ENCODE measurements around the gene CFAP161.

DNA sequence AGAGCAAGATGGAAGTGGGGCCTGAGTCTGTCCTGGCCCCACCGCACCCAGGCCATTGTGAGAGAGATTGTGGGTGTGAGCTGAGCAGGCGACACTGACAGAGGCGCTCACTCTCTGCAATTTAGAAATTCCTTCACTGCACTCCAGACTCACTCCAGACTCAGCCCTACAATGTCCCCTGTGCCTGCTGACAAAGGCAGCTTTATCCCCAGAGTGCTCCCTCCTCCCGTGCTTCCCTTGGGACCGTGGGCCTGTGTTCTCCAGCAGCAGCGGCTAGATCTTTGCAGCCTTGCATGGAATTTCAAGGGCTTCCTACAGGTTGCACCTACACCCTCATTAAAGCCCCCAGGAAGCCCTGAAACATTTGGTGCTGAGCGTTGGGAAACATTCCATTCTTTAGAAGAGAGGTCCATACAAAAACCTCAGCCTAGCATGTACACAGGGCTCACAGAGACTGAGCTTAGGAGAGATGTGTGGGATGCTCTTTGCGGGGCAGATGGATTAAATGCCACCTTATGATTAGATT, 61.3 kb downstream of the CFAP161 start:
- no peak for TF ChIP-seq YY1 (IDR thresholded peaks at IDR 0.05; ENCODE audit: insufficient read depth, insufficient read length)
- TF ChIP-seq SUZ12 (IDR thresholded peaks at IDR 0.05; ENCODE audit: extremely low read depth, insufficient read depth, insufficient read length), result no peak
- no peak for TF ChIP-seq ZNF274 (IDR thresholded peaks at IDR 0.05; ENCODE audit: low read depth, low read length)

Data from NT2/D1 (cell line).